Activated CD8-positive, alpha-beta memory T cell treated with anti-CD3 and anti-CD28 coated beads for 36 hours (primary cell): Measurements from ENCODE around the gene SRRT. TPM values are rescaled to one million over a fixed set of nuclear protein-coding genes. Genes with fewer than 3 reads are reported as not detected.

Source experiments
- total RNA-seq, 2 experiments: library from RNA; stranded (reverse); gene quantifications; one replicate each; pipeline ENCODE4 v1.2.3, GENCODE V29; 2021

SRRT gene
- total RNA-seq, 2 experiments from 2014 or later, result 302 to 308 TPM

Other genes with a start within 250 kb of the SRRT start
- 10 to 100 TPM; 17.7 to 21.8 TPM for gene TFR2, start 233.6 kb upstream of the SRRT start, total RNA-seq
- not detected for gene ACTL6B, start 218.7 kb upstream of the SRRT start, total RNA-seq
- 100 to 1,000 TPM; 235 to 241 TPM for gene GNB2, start 201.4 kb upstream of the SRRT start, total RNA-seq
- gene GIGYF1, start 180.9 kb upstream of the SRRT start, total RNA-seq, result 10 to 100 TPM; 47.8 to 48.6 TPM
- gene POP7, start 169.0 kb upstream of the SRRT start, total RNA-seq, result 10 to 100 TPM; 82.3 to 85.9 TPM
- gene EPO, start 154.6 kb upstream of the SRRT start, total RNA-seq, result under 1 TPM in 1 of 2 experiments, not detected in 1; 0.15 TPM
- not detected for gene ZAN, start 141.5 kb upstream of the SRRT start, total RNA-seq
- gene EPHB4, start 47.6 kb upstream of the SRRT start, total RNA-seq, result 1 to 10 TPM; 2.9 to 3.5 TPM
- 10 to 100 TPM; 24.9 to 26.4 TPM for gene SLC12A9, start 22.4 kb upstream of the SRRT start, total RNA-seq
- 10 to 100 TPM; 33.6 to 35.8 TPM for gene TRIP6, start 7.7 kb upstream of the SRRT start, total RNA-seq
- 1 to 10 TPM; 3.0 to 4.8 TPM for gene UFSP1, start 14.6 kb downstream of the SRRT start, total RNA-seq
- under 1 TPM; 0.13 to 0.23 TPM for gene ACHE, start 20.8 kb downstream of the SRRT start, total RNA-seq
- under 1 TPM in 1 of 2 experiments, not detected in 1; 0.23 TPM for gene MUC3A, start 74.4 kb downstream of the SRRT start, total RNA-seq
- gene MUC12, start 94.5 kb downstream of the SRRT start, total RNA-seq, result under 1 TPM in 1 of 2 experiments, not detected in 1; 0.44 TPM
- not detected for gene MUC17, start 145.0 kb downstream of the SRRT start, total RNA-seq
- gene TRIM56, start 210.4 kb downstream of the SRRT start, total RNA-seq, result 10 to 100 TPM; 28.5 to 28.8 TPM